H9 (cell line): ENCODE measurements around the gene NAGK. TPM values are rescaled to one million over a fixed set of nuclear protein-coding genes. Genes with fewer than 3 reads are reported as not detected.
"Not testable (repeated sequence)": the region's sequence is repeated elsewhere in the genome, so short reads cannot be mapped to it uniquely, and the experiment has no call there.

ENCODE experiments used
- DNase-seq: peaks from one replicate; pipeline ENCODE4 v3.0.0-alpha.2; 2017
- H2AFZ ChIP-seq: one replicate; pipeline ENCODE4 v1.6.1; 2013; ENCODE audit warnings: mild to moderate bottlenecking, low read length, control low read depth, moderate library complexity
- H2AK5ac ChIP-seq: 2 replicates; pipeline ENCODE4 v1.6.1; 2013; ENCODE audit warnings: low read length, control low read depth, mixed read lengths; ENCODE audit not compliant: insufficient read length
- H2BK120ac ChIP-seq: one replicate; pipeline ENCODE4 v1.6.1; 2013; ENCODE audit warnings: low read depth, mild to moderate bottlenecking, low read length, control low read depth, inconsistent platforms; ENCODE audit not compliant: poor library complexity, severe bottlenecking
- H2BK12ac ChIP-seq: 2 replicates; pipeline ENCODE4 v1.6.1; 2013; ENCODE audit warnings: low read length, control low read depth, mixed read lengths, low read depth; ENCODE audit not compliant: insufficient read length
- H2BK15ac ChIP-seq: 2 replicates; pipeline ENCODE4 v1.6.1; 2013; ENCODE audit warnings: low read depth, low read length, control low read depth
- H2BK20ac ChIP-seq: one replicate; pipeline ENCODE4 v1.6.1; 2013; ENCODE audit warnings: low read depth, mild to moderate bottlenecking, low read length, control low read depth, inconsistent platforms; ENCODE audit not compliant: poor library complexity, severe bottlenecking
- H2BK5ac ChIP-seq: 2 replicates; pipeline ENCODE4 v1.6.1; 2013; ENCODE audit warnings: low read length, control low read depth, mixed read lengths; ENCODE audit not compliant: insufficient read length
- H3K14ac ChIP-seq: 2 replicates; pipeline ENCODE4 v1.6.1; 2013; ENCODE audit warnings: low read length, control low read depth; ENCODE audit not compliant: insufficient read depth
- H3K18ac ChIP-seq: 2 replicates; pipeline ENCODE4 v1.6.1; 2013; ENCODE audit warnings: low read depth, mild to moderate bottlenecking, mixed read lengths, low read length, control low read depth; ENCODE audit not compliant: insufficient read length
- H3K23ac ChIP-seq: 2 replicates; pipeline ENCODE4 v1.6.1; 2013; ENCODE audit warnings: low read length, control low read depth, mixed read lengths, low read depth; ENCODE audit not compliant: insufficient read length
- H3K23me2 ChIP-seq: 2 replicates; pipeline ENCODE4 v1.6.1; 2013; ENCODE audit warnings: low read depth, mild to moderate bottlenecking, mixed read lengths, low read length, control low read depth; ENCODE audit not compliant: insufficient read length, poor library complexity, severe bottlenecking
- H3K27ac ChIP-seq: 2 replicates; pipeline ENCODE4 v1.5.1; 2013; ENCODE audit warnings: low read length, control low read depth, mixed read lengths, low read depth; ENCODE audit not compliant: insufficient read length
- H3K27me3 ChIP-seq: 2 replicates; pipeline ENCODE4 v1.6.1; 2013; ENCODE audit warnings: low read length, control low read depth, inconsistent platforms; ENCODE audit not compliant: insufficient read depth
- H3K4ac ChIP-seq: 2 replicates; pipeline ENCODE4 v1.6.1; 2013; ENCODE audit warnings: low read depth, mild to moderate bottlenecking, control low read depth, inconsistent platforms, low read length, moderate library complexity
- H3K4me1 ChIP-seq: 2 replicates; pipeline ENCODE4 v1.6.1; 2013; ENCODE audit warnings: low read length, control low read depth, inconsistent platforms; ENCODE audit not compliant: insufficient read depth
- H3K4me2 ChIP-seq: 2 replicates; pipeline ENCODE4 v1.6.1; 2013; ENCODE audit warnings: low read length, control low read depth, mixed read lengths; ENCODE audit not compliant: insufficient read length, insufficient read depth
- H3K56ac ChIP-seq: 2 replicates; pipeline ENCODE4 v1.6.1; 2013; ENCODE audit warnings: low read depth, mild to moderate bottlenecking, mixed read lengths, low read length, control low read depth; ENCODE audit not compliant: insufficient read length
- H3K79me1 ChIP-seq: 2 replicates; pipeline ENCODE4 v1.6.1; 2013; ENCODE audit warnings: low read depth, mild to moderate bottlenecking, moderate library complexity, low read length, control low read depth, inconsistent platforms; ENCODE audit not compliant: insufficient read depth, poor library complexity, severe bottlenecking
- H3K79me2 ChIP-seq: 2 replicates; pipeline ENCODE4 v1.6.1; 2013; ENCODE audit warnings: low read length, control low read depth, inconsistent platforms; ENCODE audit not compliant: insufficient read depth
- H3K9ac ChIP-seq: 2 replicates; pipeline ENCODE4 v1.6.1; 2013; ENCODE audit warnings: low read length, control low read depth, mixed read lengths; ENCODE audit not compliant: insufficient read length; ENCODE audit errors: extremely low read depth
- H3K9me3 ChIP-seq: one replicate; pipeline ENCODE4 v1.6.1; 2013; ENCODE audit warnings: low read depth, low read length, inconsistent platforms; ENCODE audit not compliant: control insufficient read depth
- H3T11ph ChIP-seq: one replicate; pipeline ENCODE4 v1.6.1; 2013; ENCODE audit warnings: mild to moderate bottlenecking, low read length, control low read depth, inconsistent platforms
- H4K20me1 ChIP-seq: one replicate; pipeline ENCODE4 v1.6.1; 2013; ENCODE audit not compliant: control insufficient read depth, insufficient read length, insufficient read depth
- H4K5ac ChIP-seq: 2 replicates; pipeline ENCODE4 v1.6.1; 2013; ENCODE audit warnings: low read depth, mild to moderate bottlenecking, mixed read lengths, low read length, control low read depth; ENCODE audit not compliant: insufficient read length
- H4K8ac ChIP-seq: replicated peaks from 2 replicates; pipeline ENCODE4 v1.6.1; 2013; ENCODE audit warnings: low read length, control low read depth, mixed read lengths, low read depth; ENCODE audit not compliant: insufficient read length
- H4K91ac ChIP-seq: 2 replicates; pipeline ENCODE4 v1.6.1; 2013; ENCODE audit warnings: low read depth, mild to moderate bottlenecking, moderate library complexity, mixed read lengths, low read length, control low read depth; ENCODE audit not compliant: insufficient read length
- H3K27ac Mint-ChIP-seq, 3 experiments: 2 replicates in 2 of 3; 3 replicates in 1 of 3; pipeline ENCODE4 v1.8.0; 2020 to 2021; ENCODE audit warnings: mixed read lengths in 3 of 3, mild to moderate bottlenecking in 1 of 3, moderate library complexity in 1 of 3
- H3K27me3 Mint-ChIP-seq: 2 replicates; pipeline ENCODE4 v1.8.0; 2021; ENCODE audit warnings: low read depth, mild to moderate bottlenecking, moderate library complexity, mixed read lengths
- H3K36me3 Mint-ChIP-seq, 3 experiments: 2 replicates in 2 of 3; 3 replicates in 1 of 3; pipeline ENCODE4 v1.8.0; 2020 to 2021; ENCODE audit warnings: low read depth in 3 of 3, mixed read lengths in 3 of 3; ENCODE audit not compliant: insufficient read depth in 1 of 3
- H3K4me1 Mint-ChIP-seq, 2 experiments: 2 replicates each; pipeline ENCODE4 v1.8.0; 2020; ENCODE audit warnings: mixed read lengths in 2 of 2
- H3K4me3 Mint-ChIP-seq, 2 experiments: 2 replicates in 1 of 2; 3 replicates in 1 of 2; pipeline ENCODE4 v1.8.0; 2020 to 2021; ENCODE audit warnings: mild to moderate bottlenecking in 2 of 2, mixed read lengths in 2 of 2, moderate library complexity in 1 of 2
- H3K9me3 Mint-ChIP-seq, 2 experiments: 2 replicates in 1 of 2; 3 replicates in 1 of 2; pipeline ENCODE4 v1.8.0; 2020; ENCODE audit warnings: mild to moderate bottlenecking in 2 of 2, mixed read lengths in 2 of 2, moderate library complexity in 1 of 2
- WGBS: extraction: QIAGEN DNeasy Blood & Tissue Kit; methylation state at CpG from one replicate; pipeline ENCODE4 v1.1.7; 2013; ENCODE audit warnings: missing lambda C conversion rate, low lambda C conversion rate, mixed read lengths; ENCODE audit not compliant: insufficient read length; ENCODE audit errors: extremely low coverage; 5-methylcytosine and 5-hydroxymethylcytosine counted together
- total RNA-seq: library from RNA; stranded (reverse); gene quantifications from 2 replicates; pipeline ENCODE4 v1.2.1, GENCODE V29; 2021
- TF ChIP-seq, protein P1 (sequence below): fragments of 200-600 bp; sonication (generic); conservative IDR thresholded peaks from 3 replicates; pipeline ENCODE4 v1.8.0; 2021; ENCODE audit warnings: antibody characterized with exemption, mild to moderate bottlenecking

Gene NAGK
- total RNA-seq, 1 experiment from 2014 or later = 74.4 TPM

DNA sequence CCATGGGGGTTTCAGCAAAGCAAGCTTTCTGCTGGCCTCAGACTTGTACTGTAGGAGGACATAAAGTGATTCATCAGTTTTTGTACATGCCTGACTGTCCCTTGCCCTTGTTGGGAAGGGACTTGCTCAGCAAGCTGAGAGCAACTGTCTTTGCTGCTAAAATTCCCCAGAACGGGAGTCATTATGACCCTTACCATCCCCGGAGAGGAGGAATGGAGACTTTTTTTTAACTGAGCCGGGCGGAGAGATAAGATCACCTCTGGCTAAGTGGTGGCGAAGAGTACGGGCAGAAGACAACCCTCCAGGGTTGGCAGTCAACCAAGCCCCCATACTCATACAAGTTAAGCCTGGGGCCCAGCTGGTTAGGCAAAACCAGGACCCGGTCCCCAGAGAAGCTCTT lies 20.4 kb upstream of the NAGK start:
- Mint-ChIP-seq H3K27ac (no peak overlapping the region), H3K4me1 (no peaks in the 10 kb centered on the region), H3K9me3 (no peaks in the 10 kb centered on the region), H3K4me3 (no peak overlapping the region), H3K36me3 (no peaks in the 10 kb centered on the region), H3K27me3 (peaks cover 12% of the 10 kb centered on the region)
- H3K14ac ChIP-seq = no peak overlapping the region
- H3K23me2 ChIP-seq = no peaks in the 10 kb centered on the region
- H3K79me1 ChIP-seq = no peaks in the 10 kb centered on the region
- DNase-seq = no peak
- H3K79me2 ChIP-seq = no peaks in the 10 kb centered on the region
- no peak overlapping the region for H2BK120ac ChIP-seq
- H4K20me1 ChIP-seq = no peaks in the 10 kb centered on the region
- no peak overlapping the region for H2BK15ac ChIP-seq
- no peak overlapping the region for H2AFZ ChIP-seq
- H3K9me3 ChIP-seq = no peaks in the 10 kb centered on the region
- H3K23ac ChIP-seq = no peak overlapping the region
- H3K56ac ChIP-seq = no peak overlapping the region
- no peak overlapping the region for H4K8ac ChIP-seq
- H4K91ac ChIP-seq = no peak overlapping the region
- no peak overlapping the region for H3K18ac ChIP-seq
- no peak overlapping the region for H3K27ac ChIP-seq
- no peak overlapping the region for H3K4ac ChIP-seq
- H2AK5ac ChIP-seq = no peak overlapping the region
- H3K9ac ChIP-seq = no peak overlapping the region
- TF ChIP-seq, protein P1, sequence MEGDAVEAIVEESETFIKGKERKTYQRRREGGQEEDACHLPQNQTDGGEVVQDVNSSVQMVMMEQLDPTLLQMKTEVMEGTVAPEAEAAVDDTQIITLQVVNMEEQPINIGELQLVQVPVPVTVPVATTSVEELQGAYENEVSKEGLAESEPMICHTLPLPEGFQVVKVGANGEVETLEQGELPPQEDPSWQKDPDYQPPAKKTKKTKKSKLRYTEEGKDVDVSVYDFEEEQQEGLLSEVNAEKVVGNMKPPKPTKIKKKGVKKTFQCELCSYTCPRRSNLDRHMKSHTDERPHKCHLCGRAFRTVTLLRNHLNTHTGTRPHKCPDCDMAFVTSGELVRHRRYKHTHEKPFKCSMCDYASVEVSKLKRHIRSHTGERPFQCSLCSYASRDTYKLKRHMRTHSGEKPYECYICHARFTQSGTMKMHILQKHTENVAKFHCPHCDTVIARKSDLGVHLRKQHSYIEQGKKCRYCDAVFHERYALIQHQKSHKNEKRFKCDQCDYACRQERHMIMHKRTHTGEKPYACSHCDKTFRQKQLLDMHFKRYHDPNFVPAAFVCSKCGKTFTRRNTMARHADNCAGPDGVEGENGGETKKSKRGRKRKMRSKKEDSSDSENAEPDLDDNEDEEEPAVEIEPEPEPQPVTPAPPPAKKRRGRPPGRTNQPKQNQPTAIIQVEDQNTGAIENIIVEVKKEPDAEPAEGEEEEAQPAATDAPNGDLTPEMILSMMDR = no peak
- no peaks in the 10 kb centered on the region for H3K27me3 ChIP-seq
- no peak overlapping the region for H2BK12ac ChIP-seq
- H2BK5ac ChIP-seq = no peak overlapping the region
- no peak overlapping the region for H4K5ac ChIP-seq
- H3K4me2 ChIP-seq = no peak overlapping the region
- no CpG with 5 or more reads among the region's 7 CpGs for WGBS
- no peak overlapping the region for H3T11ph ChIP-seq
- no peaks in the 10 kb centered on the region for H3K4me1 ChIP-seq
- H2BK20ac ChIP-seq = no peak overlapping the region

GRCh38 chr2:71049704-71050360 lies 18.6 kb upstream of the NAGK start:
- not testable (repeated sequence) for H2BK20ac ChIP-seq, H2BK12ac ChIP-seq, H3K36me3 Mint-ChIP-seq, DNase-seq, H3K27me3 Mint-ChIP-seq, H2BK120ac ChIP-seq, H3K4me1 ChIP-seq, H2AFZ ChIP-seq, H3K4me3 Mint-ChIP-seq, H3K27ac Mint-ChIP-seq, H3K9me3 ChIP-seq, H4K5ac ChIP-seq, H3K79me1 ChIP-seq, H3K56ac ChIP-seq, H2BK5ac ChIP-seq, H3K23me2 ChIP-seq, H4K91ac ChIP-seq, H3K4ac ChIP-seq, H4K8ac ChIP-seq, H4K20me1 ChIP-seq, H2BK15ac ChIP-seq, H3K23ac ChIP-seq, H3K9ac ChIP-seq, H3K18ac ChIP-seq, H3K4me2 ChIP-seq, H3K27ac ChIP-seq, H3T11ph ChIP-seq, H3K9me3 Mint-ChIP-seq, H3K79me2 ChIP-seq, H3K14ac ChIP-seq, H3K4me1 Mint-ChIP-seq, H3K27me3 ChIP-seq, H2AK5ac ChIP-seq
- no CpG with 5 or more reads among the region's 10 CpGs for WGBS
